GM21515 (cell line): ENCODE results near the gene TMEM39B.
"Not testable (repeated sequence)": the region's sequence is repeated elsewhere in the genome, so short reads cannot be mapped to it uniquely, and the experiment has no call there.

Experiments
- ATAC-seq: cut with Tn5 transposase; IDR thresholded peaks from one replicate; pipeline ENCODE4 v1.9.1; 2021; ENCODE audit not compliant: unreplicated experiment

TMEM39B gene

DNA sequence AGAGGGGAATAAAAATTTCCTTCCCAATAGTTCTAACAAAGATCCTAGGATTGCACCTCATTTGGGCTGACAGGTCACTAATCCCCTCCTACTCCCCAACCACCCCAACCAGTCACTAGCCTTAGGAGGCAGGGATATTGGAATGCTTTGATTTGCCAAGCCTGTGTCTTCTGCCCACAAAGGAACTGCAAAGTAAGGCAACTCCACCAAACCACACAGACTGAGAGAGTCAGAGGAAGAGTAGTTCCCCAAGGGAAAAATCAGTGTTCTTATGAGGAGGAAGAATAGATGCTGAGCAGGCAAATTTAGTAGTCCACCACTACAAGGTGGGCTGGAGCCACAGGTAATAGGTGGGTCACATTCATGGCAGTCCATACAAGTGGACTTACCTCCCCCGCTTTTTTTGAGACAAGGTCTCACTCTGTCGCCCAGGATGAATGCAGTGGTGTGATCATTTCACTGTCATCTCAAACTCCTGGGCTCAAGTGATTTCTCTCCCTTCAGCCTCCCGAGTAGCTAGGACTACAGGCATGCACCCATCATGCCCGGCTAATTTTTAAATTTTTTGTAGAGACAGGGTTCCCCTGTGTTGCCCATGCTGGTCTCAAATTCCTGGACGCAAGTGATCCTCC lies 3.7 kb upstream of the TMEM39B start:
- no peak for ATAC-seq

DNA sequence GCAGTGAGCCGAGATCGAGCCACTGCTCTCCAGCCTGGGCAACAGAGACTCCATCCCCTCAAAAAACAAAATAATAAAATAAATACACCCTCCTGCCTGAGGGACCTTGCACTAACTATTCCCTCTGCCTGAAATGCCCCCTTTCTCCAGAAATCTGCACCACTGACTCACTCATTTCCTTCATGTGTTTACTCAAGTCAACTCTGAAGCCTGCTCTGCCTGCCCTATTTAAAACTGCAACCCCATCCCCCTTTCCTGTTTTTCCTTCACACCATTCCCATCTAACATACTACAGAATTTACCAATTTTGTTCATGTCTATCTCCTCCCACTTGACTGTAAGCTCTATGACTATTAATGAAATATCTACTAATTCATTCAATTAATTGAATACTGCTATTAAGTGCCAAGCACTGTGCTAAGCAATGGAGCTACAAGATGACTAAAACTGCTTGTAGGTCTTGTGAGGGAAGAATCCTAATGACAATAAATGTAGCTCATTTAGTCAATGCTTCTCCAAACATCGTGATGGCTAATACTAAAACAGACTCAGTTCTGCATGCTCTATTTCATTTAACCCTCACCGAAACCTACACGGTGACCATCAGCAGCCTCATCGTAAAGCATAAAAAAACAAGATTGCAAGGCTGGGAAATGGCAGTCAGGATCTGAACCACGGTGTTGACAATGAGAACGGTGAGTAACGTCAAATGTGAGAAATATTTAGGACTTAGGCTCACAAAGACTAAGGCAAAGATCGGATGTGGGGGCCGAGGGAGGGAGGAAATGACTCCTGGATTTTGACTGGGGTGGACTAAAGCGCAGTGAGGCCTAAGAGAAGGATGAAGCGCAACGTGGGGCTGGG lies 749 bp upstream of the TMEM39B start:
- no peak for ATAC-seq

DNA sequence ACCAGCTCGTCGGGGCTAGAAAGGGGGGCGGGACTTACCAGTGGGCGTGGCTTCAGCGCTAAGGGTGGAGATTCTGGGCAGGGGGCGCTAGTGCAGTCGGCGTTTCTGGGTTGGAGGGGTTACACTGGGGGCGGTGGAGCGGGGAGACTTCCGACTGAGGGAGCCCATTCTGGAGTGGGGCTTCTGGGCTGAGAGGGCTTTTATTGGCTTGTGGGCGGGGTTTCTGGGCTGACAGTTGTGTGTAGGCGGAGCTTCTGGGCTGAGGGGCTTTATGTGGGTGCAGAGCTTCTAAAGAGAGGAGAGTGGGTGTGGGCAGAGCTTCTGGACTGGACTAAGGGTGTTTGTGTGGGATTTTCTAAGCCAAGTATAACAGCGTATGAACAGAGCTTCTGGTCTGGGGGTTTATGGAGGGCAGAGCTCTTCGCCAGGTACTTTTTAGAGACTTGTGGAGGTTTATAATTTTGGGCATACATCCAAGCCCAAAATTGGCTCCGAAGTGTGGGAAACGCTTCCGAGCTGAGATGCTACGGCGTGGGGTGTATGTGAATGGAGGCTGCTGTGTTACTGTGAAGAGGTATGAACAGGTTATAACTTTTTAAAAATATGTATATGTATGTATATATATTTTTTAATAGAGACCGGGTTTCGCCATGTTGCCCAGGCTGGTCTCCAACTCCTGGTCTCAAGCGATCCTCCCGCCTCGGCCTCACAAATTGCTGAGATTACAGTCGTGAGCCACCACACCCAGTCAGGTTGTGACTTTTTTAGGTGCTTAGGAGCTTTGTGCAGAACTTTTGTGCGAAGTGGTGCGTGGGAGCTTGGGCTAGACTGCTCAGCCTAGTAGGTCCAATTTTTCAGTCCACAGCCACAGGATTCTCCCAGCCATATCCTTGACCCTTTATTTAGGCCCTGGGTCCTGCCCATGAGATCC lies 825 bp downstream of the TMEM39B start:
- no peak for ATAC-seq

DNA sequence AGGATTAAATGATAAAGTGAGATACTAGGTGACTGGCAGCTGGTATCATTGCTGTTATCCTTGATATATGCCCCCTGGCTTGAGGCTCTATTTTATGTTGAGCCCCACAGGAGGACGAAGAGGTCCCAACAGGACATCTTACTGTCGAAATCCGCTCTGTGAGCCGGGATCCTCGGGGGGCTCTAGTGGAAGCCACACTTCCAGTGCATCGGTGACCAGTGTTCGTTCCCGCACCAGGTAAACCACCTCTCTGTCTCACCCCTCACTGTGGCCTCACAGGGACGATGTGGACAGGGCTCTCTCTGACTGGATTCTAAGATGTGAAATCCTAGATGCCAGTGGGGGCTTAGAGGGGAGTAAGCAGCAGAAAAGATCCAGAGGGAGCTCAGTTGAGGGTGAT lies 2.1 kb downstream of the TMEM39B start:
- no peak for ATAC-seq

DNA sequence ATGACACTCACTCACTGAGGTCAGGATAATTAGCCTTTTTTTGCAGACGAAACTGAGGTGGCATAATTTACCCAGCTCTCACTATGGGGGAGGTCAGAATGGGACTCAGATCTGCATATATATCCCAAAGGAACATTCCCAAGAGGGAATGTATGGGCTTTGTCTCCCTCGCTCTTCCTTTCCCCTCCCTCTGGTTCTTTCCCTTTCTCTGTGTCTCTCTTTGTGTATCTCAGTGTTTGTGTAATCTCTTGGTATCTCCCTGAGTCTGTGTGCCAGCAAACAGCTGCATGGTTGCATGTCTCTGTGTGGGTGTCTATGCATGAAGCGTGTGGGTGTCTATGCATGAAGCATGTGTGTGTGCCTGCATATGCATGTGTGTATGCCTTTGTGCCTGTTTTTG lies 4.7 kb downstream of the TMEM39B start:
- no peak for ATAC-seq

DNA sequence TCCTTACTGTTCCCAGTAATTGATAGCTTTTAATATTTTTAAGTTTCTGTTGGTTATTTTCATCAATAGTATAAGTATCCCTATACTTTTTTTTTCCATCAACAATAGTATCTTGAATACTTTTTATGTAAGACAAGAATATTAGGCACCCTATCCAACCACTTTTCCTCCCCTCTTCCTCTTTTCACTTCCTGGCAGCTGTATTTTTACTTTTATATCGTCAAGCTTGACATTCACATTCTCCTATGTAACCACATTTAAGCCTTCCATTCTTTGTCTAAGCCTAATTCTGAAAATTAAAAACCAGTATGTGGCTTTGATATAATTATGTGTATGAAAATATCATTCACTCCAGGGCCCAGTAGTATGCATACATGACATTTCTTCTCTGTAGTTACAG lies 9.3 kb downstream of the TMEM39B start:
- ATAC-seq: no peak

DNA sequence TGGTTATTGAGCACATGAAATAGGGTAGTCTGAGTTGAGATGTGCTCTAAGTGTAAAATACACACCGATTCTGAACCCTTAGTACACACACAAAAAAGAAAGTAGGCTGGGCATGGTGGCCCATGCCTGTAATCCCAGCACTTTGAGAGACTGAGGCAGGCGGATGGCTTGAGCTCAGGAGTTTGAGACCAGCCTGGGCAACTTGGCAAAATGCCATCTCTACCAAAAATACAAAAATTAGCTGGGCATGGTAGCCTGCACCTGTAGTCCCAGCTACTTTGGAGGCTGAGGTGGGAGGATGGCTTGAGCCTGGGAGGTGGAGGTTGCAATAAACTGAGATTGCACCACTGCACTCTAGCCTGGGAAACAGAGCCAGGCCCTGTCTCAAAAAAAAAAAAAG lies 13.6 kb downstream of the TMEM39B start:
- not testable (repeated sequence) for ATAC-seq

DNA sequence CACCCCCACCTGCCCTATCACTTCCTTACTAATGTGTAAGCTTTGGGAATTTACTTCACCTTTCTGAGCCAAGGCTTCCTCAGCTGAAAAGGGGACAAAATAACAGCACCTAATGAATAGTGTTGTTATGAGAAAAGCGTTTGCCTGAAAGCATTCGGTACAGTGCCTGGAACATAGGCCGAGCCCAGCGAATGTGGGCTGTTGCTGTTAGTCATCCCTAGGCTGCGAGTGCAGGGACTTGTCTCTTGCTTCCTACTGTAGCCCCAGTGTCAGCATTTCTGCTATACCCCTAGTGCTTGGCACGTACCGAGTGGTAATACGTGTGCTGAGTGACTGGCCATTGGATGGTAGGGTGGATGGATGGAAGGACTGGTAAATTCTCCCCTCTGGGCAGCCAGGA lies 18.4 kb downstream of the TMEM39B start:
- no peak for ATAC-seq

DNA sequence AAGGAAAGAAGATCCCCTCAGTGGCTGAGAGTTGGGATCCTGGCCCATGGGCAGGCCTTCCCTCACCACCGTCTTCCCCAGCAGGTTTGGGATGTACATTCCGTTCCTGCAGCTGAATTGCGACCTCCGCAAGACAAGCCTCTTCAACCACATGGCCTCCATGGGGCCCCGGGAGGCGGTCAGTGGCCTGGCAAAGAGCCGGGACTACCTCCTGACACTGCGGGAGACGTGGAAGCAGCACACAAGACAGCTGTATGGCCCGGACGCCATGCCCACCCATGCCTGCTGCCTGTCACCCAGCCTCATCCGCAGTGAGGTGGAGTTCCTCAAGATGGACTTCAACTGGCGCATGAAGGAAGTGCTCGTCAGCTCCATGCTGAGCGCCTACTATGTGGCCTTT lies 18.9 kb downstream of the TMEM39B start:
- ATAC-seq: no peak

DNA sequence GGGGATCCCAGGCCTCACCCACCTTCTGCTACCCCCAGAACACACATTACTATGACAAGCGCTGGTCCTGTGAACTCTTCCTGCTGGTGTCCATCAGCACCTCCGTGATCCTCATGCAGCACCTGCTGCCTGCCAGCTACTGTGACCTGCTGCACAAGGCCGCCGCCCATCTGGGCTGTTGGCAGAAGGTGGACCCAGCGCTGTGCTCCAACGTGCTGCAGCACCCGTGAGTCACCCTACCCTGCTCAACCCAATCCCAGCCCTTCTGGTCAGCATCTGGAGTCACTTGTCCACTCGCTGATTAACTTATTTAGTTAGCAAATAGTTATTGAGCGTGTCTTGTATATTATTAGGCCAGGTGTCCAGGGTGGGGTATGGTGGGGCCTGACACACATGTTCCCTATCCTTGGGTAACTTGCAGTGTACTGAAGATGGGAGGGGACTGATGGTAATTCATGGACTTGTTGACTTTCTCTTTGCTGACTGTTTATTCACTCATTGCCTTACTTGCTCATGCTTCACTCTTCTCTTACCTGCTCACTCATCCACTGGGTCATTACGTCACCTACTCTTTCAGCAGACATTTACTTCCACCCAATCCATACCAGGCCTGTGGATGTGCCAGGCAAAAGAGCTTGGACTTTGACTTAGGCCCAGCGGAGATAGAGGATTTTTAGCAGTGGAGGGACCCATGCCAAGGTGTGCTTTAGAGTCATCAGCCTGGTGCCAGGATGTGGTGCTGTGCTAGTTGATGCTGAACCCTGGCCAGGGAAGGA lies 22.2 kb downstream of the TMEM39B start:
- ATAC-seq: no peak

DNA sequence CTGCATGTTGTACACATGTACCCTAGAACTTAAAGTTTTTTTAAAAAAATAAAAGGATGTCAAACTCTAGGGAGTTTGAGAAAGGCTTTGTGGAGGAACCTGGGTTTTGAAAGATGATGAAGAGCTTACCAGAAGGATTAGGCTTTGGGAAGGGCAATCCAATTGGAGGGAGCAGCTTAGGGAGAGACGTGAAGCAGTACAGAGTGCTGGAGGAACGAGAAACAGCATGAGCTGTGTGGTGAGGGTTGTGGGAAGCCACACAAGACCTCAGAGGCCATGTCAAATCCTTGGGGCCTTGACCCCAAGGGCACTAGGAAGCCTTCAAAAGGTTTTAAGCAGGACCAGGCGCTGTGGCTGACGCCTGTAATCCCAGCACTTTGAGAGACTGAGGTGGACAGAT lies 26.7 kb downstream of the TMEM39B start:
- no peak for ATAC-seq

DNA sequence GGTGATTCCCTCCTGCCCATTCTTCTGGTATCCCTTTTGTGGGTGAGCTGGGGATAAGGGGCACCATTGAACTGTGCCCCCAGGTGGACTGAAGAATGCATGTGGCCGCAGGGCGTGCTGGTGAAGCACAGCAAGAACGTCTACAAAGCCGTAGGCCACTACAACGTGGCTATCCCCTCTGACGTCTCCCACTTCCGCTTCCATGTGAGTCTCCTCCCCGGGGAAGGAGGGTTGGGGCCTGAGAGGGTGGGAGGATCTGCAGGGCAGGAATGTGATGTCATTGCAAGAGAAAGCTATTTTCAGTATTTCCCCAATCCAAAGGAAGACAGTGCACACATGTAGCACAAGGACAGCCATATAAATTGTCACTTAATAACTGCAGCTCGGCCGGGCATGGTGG lies 27.6 kb downstream of the TMEM39B start:
- no peak for ATAC-seq

DNA sequence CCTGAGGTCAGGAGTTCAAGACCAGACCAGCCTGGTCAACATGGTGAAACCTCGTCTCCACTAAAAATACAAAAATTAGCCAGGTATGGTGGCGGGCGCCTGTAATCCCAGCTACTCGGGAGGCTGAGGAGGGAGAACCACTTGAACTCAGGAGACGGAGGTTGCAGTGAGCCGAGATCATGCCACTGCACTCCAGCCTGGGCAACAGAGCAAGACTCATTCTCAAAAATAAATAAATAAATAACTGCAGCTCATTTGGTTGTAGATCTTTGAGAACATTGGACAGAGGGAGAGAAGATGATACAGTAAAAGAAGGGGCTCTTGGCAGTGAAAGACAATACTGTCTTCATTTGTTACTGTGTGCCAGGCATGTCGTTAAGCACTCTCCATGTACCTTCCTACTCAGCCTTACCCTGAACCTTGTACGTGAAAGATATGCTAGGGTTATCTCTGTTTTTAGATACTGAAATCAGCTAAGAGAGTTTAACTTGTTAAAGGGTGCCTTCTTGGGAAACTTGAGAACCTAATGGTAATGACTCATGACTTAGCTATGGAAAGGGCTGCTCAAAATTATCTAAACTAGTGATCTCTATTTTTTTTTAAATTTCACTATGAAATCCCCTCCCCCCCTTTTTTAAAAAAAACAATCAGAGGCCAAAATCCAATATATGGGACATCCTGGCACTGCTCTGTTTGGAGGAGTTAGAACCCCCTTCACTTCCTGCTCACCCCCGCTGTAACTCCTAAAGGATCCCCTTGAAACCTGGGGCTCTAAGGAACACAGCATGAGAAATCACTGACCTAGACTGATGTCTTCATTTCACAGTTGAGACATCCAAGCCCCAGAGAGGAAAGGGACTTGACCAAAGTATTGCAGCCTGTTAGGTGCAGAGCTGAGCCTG lies 28.3 kb downstream of the TMEM39B start:
- ATAC-seq: no peak

DNA sequence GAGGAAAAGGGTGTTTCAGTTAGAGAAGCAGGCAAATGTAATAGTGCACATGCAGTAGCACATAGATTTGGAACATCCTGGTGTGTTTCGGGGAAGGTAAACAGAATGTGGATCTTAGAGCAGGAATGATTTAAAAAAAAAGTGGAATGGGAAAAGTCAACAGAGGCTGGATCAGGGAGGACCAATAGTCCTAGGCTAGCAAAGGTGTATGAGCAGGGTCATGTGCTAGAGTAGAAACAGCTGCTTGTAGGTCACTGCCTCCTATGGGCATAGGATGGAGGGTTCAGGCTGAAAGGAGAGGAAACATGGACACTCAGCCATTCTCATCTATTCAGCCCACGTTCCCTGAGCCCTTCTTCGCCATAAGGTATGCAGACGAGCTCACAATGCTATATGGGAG lies 31.4 kb downstream of the TMEM39B start:
- ATAC-seq: no peak

DNA sequence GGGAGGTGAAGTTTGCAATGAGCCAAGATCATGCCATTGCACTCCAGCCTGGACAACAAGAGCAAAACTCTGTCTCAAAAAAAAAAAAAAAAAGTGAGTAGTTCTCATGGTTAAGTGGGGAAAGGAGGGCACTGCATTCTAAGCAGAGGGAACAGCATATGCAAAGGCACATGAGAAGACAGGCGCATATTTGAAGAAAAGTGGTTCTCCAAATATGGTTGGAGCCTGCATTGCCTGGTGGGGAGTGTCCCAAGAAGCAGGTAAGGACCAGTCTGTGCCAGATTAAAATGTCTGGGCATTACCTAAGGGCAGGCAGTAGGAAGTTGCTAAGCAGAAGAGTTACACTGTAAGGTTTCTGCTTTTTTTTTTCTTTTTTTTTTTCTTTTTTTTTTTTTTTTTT lies 32.6 kb downstream of the TMEM39B start:
- ATAC-seq: no peak

DNA sequence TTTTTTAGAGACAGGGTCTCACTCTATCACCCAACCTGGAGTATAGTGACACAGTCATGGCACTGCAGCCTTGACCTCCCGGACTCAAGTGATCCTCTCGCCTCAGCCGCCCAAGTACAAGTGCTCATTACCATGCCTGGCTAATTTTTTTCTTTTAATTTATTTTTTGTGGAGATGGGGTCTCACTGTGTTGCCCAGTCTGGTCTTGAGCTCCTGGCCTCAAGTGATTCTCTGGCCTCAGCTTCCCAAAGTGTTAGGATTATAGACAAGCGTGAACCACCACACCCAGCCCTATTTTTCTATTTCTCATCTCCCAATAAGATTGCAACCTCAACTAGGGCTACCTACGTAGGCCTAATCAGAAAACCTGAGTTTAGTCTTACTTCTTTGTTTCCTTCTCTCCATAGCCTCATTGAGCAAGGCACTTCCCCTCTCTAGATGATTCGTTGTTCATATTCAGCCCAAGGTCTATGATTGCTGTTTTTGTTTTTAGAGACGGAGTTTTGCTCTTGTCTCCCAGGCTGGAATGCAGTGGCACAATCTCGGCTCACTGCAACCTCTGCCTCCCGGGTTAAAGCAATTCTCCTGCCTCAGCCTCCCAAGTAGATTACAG lies 34.0 kb downstream of the TMEM39B start:
- no peak for ATAC-seq

DNA sequence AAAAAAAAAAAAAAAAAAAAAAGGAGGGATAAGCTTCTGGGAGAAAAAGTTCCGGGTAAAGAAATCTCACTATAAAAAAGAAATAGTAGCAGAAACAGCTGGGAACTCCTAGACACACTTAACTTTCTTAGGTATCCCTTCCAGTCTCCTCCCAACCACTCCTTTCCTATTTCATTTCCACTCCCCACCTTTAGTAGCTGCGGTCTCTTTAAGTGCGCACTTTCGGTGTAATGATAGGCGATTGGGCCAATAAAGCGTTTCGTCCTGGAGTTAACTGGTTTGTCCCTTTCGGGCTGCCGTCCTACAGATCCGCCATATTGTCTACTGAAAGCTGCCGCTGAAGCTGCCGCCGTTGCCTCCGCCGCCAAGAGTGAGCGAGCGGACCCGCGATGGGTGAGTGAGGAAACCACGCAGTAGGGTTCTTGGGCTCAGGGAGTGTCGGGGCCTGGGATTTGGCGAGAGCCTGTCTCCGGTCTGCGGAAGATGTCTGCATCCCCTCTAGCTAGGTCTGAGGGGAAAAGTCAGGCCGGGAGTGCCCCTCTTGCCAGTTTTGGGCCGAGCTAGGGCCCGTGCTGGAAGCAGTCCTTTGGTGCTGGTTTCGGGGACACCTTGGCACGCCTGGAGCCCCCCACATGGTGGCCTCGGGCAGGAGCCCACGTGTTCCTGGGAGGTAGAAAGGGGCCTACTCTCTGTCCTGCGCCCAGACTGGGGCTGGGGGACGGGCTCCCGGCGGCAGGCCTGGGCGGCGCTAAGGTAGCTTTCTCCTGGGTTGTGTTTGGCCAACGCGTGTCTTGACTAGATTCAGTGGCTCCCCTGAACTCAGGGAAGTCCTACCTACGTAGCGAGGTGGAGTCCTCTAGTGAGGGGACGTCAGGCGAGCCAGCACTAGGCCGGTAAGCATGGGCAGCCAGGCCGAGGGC lies 35.3 kb downstream of the TMEM39B start, which contains the start of gene KPNA6:
Gene KPNA6, plus strand, starts transcription at position 315 of the 920 bp plus-strand sequence. Its CDS starts 75 bp downstream, at position 390.
- peak; percentile 54 for ATAC-seq

DNA sequence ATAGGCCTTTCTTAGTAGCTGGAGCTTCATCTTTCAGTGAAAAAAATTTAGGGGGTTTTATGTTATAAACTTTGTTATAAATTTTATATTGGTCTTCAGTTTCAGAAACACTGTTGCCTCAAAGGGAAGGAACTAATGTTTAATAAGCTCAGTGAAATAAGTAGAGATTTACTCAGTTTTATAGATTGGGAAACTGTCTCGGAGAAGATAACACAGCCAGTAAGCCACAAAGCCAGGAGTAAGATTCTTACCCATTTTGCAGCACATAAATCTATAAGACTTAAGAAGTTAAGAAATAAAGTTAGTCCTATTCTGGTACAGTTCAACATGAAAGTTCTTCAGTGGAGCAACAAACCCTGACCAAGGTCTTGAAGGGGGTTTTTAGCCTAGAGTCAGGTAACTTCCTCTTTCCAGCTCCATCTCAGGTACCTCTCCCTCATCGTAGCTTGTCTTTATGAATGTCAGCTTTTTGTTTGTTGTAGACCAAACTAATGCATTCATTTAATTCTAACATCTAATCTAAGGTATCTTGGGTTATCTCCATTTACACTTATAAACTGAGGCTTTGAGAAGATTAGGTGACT lies 38.4 kb downstream of the TMEM39B start:
- no peak for ATAC-seq
